HG03064 (cell line): ENCODE data around the gene PODN.

Experiments used
- ATAC-seq: cut with Tn5 transposase; IDR thresholded peaks from one replicate; pipeline ENCODE4 v1.9.1; 2021; ENCODE audit warnings: low read depth; ENCODE audit not compliant: unreplicated experiment

PODN gene

DNA sequence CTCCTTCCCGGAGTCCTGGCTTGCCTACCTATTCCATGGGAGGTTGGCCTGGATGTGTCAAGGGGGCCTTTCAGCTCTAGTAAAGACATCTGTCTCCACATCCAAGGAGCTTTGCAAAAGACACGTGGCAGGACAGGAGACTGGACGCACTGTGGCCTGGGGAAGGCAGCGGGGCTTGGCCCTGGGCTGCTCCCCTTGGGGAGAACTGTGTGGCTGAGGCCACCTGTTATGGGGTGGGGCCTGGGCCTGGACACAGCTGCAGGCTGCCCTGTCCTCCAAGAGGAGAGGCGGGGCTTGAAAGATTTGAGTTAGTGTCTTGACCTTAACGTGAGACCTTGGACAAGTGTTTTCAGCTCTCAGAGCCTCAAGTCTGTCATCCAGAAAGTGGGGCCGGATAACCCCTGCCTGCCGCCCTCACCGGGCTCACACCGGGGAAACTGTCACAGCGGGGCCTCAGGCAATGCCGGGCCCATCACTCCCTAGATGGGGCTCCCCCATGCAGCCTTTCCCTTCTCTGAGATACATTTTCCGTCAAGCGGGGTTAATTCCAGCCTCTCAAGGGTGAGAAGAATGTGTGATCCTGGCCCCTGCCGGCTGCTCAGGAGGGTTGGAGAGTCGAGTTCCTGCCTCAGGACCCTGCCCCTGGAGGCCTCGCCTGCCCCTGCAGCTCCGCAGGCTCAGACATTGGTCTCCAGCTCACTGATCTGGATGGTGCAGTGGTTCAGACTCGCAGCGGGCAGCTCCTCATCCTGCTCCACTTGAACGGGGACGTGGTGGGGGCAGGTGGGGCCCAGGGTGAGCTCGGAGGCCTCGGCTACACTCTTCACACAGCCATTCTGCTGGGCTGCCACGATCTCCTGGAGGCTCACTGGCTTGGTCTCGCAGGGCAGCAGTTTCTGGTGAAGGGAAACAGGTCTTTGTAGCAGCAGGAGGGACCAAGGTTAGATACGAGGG lies 25.6 kb downstream of the PODN start:
- no peak for ATAC-seq

- no peak for ATAC-seq
Measured at GRCh38 chr1:53088616-53089300, 26.7 kb downstream of the PODN start.

DNA sequence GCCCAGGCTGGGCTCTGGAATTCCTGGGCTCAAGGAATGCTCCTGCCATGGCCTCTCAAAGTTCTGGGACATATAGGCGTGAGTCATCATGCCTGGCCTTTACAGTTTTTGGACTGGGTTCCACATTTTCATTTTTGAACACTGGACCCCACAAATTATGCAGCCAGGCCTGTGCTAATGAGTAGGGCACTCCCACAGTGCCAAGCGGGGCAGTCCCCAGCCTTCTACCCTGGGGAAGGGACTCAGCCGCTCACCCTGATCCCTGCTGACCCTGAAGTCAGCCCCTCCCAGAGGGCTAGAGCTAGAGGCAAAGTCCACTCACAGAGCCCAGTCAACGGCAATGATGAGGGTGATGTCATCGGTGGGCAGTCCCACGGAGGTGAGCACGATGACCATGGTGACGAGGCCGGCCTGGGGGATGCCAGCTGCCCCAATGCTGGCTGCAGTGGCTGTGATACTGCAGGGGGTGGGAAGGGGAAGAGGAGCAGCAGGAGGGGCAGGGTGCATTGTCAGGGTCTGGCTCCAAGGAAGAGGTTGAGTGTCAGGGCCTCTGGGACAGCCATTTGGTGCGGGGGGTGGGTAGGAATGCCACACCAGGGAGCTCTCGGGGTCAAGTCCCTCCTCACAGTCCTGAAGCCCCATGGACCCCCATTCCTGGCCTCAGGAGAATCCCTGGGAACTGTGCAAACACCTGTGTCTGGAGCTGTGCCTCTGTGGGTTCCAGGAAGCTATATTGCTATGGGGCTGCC lies 27.6 kb downstream of the PODN start:
- ATAC-seq = no peak

- ATAC-seq = no peak
Measured at GRCh38 chr1:53090227-53091147, 28.5 kb downstream of the PODN start.

GRCh38 chr1:53091841-53092645 lies 30.0 kb downstream of the PODN start:
- ATAC-seq = no peak

GRCh38 chr1:53092659-53093450 lies 30.8 kb downstream of the PODN start:
- ATAC-seq = no peak

- ATAC-seq = no peak
Measured at GRCh38 chr1:53093451-53093754, 31.4 kb downstream of the PODN start.

GRCh38 chr1:53093778-53094532 lies 31.9 kb downstream of the PODN start:
- no peak for ATAC-seq

DNA sequence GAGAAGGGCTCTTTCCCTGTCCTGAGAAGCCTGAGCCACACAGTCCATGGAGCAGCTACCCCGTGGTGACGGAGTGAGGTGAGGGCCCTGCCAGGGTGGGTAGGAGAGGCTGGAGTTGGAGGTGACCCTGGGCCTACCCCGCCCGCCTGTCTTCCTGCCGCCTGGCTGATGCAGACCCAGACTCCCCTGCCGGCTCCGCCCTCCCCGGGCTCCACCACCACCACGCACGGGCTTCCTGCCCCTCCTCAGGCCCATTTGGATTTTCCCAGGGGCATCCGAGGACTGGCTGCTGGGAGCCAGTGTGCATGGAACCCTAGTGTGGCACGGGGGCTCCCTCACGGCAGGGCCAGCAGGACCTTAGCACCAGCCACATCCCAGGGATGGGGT lies 32.5 kb downstream of the PODN start:
- no peak for ATAC-seq

DNA sequence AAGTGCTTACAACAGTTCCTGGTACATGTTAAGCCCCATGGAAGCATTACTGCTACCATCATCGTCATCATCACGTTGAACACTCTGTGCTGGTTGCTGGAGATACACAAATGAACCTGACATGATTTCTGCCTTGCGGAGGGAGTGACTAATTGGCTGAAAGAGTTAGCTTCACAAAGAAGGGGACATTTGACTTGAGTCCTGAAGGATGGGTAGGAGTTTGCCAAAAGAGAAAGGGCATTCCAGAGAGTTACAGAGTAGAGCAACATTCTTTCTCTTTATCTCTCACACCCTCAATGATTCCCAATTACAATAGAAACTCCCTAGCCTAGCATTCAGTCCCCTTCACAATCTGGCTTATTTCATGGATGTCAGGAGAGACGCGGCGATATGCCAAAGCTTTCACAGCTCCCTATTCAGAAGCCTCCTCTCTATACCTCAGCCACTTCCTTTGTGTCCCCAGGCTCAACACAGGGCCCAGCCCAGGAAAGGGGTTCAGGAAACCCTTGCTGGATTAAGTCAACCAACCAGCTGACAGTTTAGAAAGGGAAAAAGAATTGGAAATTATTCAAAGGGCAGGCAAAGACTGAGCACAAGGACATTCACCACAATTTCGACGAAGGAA lies 42.4 kb downstream of the PODN start:
- no peak for ATAC-seq

- ATAC-seq = no peak
Measured at GRCh38 chr1:53107090-53107489, 45.1 kb downstream of the PODN start.

GRCh38 chr1:53107570-53108322 lies 45.7 kb downstream of the PODN start:
- no peak for ATAC-seq

- ATAC-seq = no peak
Measured at GRCh38 chr1:53108646-53109580, 46.9 kb downstream of the PODN start.

DNA sequence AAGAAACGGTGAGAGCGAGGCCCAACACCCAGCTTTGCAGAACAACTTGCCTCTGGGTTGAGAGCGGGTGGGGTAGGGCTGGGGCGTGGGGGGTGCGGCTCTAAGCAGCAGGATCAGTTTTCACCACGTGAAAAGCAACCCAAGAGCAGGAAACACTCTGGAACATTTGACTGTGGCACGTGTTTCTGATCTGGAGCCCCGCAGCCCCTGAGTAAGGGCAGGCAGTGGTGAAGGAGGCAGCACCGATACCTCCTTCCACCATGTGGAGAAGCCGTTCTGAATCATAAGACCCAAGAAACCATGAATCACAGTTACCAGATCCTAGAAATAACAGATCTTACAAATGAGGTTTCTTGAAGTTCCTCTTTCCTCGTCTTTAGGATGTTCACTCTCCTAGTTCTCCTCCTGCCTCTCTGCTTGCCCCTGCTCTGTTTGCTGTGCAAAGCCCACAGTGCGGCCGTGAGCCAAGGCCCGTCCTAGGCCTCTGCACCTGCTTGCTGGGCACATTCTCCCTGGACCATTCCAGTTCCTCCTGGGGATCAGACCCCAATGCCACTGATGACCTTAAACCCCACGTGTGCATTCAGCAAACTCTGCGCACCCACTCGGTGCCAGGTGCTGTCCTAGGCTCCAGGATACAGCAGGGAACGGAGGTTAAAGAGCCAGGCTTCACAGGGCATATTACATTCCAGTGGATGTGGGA lies 48.5 kb downstream of the PODN start:
- no peak for ATAC-seq

DNA sequence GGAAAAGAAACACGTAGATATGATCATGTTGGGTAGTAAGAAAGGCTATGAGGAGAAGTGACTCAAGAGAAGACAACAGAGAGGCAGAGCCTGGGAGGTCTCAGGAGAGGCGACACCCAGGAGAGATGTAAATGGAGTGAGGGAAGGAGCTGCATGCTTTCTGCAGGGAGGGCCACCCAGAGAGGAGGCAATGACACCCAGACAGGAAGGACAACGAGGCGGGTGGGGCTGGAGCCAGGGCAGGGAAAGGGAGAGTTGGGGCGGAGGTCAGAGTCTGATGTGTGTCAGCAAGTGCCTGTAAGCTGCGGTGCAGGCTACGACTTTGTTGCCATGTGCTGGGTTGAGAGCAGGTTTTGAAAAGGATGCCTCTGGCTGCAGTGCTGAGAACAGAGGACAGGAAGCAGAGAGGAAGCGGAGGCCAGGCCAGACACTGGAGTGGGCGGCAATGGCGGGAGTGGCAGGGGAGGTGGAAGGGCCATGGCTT lies 49.1 kb downstream of the PODN start:
- ATAC-seq = no peak
